Measurements from ENCODE around the gene TTBK1.

DNA sequence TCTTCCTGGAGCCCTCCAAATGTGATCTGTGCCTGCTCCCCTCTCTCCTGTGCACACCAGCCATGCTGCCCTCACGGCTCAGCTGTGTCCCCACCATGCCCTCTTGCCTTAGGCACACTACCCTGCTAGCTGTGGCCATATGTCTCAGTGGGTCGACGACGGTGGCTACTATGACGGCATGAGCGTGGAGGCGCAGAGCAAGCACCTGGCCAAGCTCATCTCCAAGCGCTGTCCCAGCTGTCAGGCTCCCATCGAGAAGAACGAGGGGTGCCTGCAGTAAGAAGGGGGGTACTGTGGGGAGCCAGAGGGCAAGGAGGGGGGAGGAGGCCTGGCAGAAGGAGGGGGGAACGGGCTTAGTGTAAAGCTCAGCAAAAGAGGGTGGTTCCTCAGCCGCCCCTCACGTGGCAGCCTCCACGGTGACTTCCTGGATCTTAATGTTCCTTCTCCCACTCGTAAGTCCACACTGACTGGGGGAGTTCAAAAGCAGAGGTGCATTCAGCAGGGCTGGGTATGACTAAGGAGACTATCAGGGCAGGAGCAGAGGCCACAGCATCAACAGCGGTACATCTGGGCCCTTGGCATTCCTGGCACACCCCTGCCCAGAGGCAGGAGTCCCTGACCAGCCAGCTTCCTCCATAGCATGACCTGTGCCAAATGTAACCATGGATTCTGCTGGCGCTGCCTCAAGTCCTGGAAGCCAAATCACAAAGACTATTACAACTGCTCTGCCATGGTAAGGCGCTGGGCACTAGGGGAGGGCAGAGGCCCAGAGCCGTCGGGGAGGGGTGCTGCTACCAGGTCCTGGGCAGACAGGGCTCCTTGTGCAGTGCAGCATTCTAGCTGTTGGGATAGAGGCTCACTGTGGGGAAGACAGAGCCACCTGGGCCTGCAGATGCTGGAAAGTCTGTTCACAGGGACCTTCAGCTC, 22.0 kb upstream of the TTBK1 start:
- TF ChIP-seq, protein P1, sequence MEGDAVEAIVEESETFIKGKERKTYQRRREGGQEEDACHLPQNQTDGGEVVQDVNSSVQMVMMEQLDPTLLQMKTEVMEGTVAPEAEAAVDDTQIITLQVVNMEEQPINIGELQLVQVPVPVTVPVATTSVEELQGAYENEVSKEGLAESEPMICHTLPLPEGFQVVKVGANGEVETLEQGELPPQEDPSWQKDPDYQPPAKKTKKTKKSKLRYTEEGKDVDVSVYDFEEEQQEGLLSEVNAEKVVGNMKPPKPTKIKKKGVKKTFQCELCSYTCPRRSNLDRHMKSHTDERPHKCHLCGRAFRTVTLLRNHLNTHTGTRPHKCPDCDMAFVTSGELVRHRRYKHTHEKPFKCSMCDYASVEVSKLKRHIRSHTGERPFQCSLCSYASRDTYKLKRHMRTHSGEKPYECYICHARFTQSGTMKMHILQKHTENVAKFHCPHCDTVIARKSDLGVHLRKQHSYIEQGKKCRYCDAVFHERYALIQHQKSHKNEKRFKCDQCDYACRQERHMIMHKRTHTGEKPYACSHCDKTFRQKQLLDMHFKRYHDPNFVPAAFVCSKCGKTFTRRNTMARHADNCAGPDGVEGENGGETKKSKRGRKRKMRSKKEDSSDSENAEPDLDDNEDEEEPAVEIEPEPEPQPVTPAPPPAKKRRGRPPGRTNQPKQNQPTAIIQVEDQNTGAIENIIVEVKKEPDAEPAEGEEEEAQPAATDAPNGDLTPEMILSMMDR (IDR thresholded peaks at IDR 0.05), result no peak
- no peak for TF ChIP-seq BHLHE40 (IDR thresholded peaks at IDR 0.05; ENCODE audit: low read depth, low read length)

Data from A549 (cell line).